LNCAP (cell line): ENCODE data around the gene EYA4.

Experiments
- CTCF ChIP-seq: fragments of 450-650 bp; IDR thresholded peaks from 2 replicates; pipeline ENCODE4 v1.5.1; 2017; ENCODE audit warnings: mild to moderate bottlenecking

The EYA4 gene

GRCh38 chr6:133241086-133241900 lies at the start of gene EYA4:
EYA4 (plus strand) TSS chr6:133241357; CDS start chr6:133274781, 33,424 bp downstream.
- TF ChIP-seq CTCF, result no peak

- no peak for TF ChIP-seq CTCF
These were observed 47.8 kb upstream of the EYA4 start for GRCh38 chr6:133193396-133193795.

- TF ChIP-seq CTCF, result no peak
These were observed 42.4 kb upstream of the EYA4 start for GRCh38 chr6:133198725-133199124.

GRCh38 chr6:133201231-133201630 lies 39.9 kb upstream of the EYA4 start:
- TF ChIP-seq CTCF, result no peak

GRCh38 chr6:133202610-133203343 lies 38.4 kb upstream of the EYA4 start:
- TF ChIP-seq CTCF, result no peak

- TF ChIP-seq CTCF, result no peak
These were observed 37.8 kb upstream of the EYA4 start for GRCh38 chr6:133203344-133203697.

DNA sequence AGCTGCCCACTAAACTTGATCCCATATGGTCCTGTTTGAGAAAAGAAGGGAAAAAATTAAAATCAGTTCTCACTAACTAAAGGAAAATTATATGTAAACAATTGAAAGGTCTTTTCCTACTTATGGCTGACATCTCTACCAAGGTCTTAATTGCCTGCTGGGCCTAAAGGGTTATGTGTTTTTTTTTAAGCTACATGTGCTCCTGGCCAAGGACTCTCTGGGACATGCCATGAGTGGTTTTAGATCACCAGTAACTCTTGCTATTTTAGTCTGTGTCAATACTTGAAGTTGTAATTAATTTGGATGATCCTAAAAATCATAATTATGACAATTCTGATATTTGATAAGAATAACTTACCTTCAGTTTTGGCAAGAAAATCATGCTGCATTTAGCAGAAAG lies 35.9 kb upstream of the EYA4 start:
- no peak for TF ChIP-seq CTCF
